Gastroesophageal sphincter (tissue), 4 donors: ENCODE data around the gene CRYGN. TPM values are rescaled to one million over a fixed set of nuclear protein-coding genes. Genes with fewer than 3 reads are reported as not detected.

Experiments
- ATAC-seq: fragments of 150-250 bp; one replicate; pipeline ENCODE4 v1.9.1; 2016; ENCODE audit warnings: mild to moderate bottlenecking, moderate library complexity
- H3K27ac ChIP-seq, 4 donors: fragments of 200-600 bp; sonication (generic) in 3 of 4; 1 replicate in 3 of 4; 2 replicates in 1 of 4; pipeline ENCODE4 v1.5.1; 2016 to 2019
- H3K27me3 ChIP-seq: fragments of 200-600 bp; sonication (generic); one replicate; pipeline ENCODE4 v1.5.1; 2019
- H3K36me3 ChIP-seq, 2 donors: fragments of 200-600 bp; sonication (generic); one replicate each; pipeline ENCODE4 v1.5.1; 2019; ENCODE audit warnings: control low read depth in 1 of 2
- H3K4me1 ChIP-seq, 3 donors: fragments of 200-600 bp; sonication (generic); 1 replicate in 2 of 3; 2 replicates in 1 of 3; pipeline ENCODE4 v1.5.1; 2016 to 2019; ENCODE audit warnings: control low read depth in 2 of 3
- H3K4me3 ChIP-seq, 2 donors: fragments of 200-600 bp; sonication (generic); one replicate each; pipeline ENCODE4 v1.5.1; 2019; ENCODE audit warnings: mild to moderate bottlenecking in 1 of 2, moderate library complexity in 1 of 2
- H3K9me3 ChIP-seq, 3 donors: fragments of 200-600 bp; sonication (generic); one replicate each; pipeline ENCODE4 v1.5.1; 2017 to 2019; ENCODE audit warnings: control low read depth in 2 of 3
- CTCF ChIP-seq, 4 experiments: fragments of 200-600 bp in 2 of 4; fragments of 450-650 bp in 2 of 4; sonication (generic) in 1 of 4; IDR thresholded peaks; one replicate each; pipeline ENCODE4 v1.5.1; 2017 to 2019; ENCODE audit warnings: antibody characterized with exemption in 4 of 4, mild to moderate bottlenecking in 2 of 4, moderate library complexity in 2 of 4
- EP300 ChIP-seq: sonication (generic); formaldehyde crosslinking; IDR thresholded peaks from one replicate; pipeline ENCODE4 v1.6.1; 2017; ENCODE audit warnings: antibody characterized with exemption, mild to moderate bottlenecking
- POLR2A ChIP-seq, 2 donors: fragments of 450-650 bp; IDR thresholded peaks; one replicate each; pipeline ENCODE4 v1.6.1; 2017; ENCODE audit warnings: antibody characterized with exemption in 2 of 2, mild to moderate bottlenecking in 2 of 2, moderate library complexity in 1 of 2
- POLR2AphosphoS5 ChIP-seq: sonication (generic); formaldehyde crosslinking; IDR thresholded peaks from one replicate; pipeline ENCODE4 v1.6.1; 2017; ENCODE audit warnings: antibody characterized with exemption
- WGBS, 2 donors: methylation state at CpG; one replicate each; pipeline ENCODE4 v1.1.5; 2018; ENCODE audit warnings: low coverage in 1 of 2; 5-methylcytosine and 5-hydroxymethylcytosine counted together
- total RNA-seq, 4 donors: library from RNA; depleted of rRNA; stranded (reverse); fragments of >200 nt; gene quantifications; one replicate each; pipeline ENCODE4 v1.1.0, GENCODE V29; 2016

The CRYGN gene
- total RNA-seq, 4 donors from 2014 or later, result 0.27 to 4.4 TPM; not detected in 2

- TF ChIP-seq POLR2AphosphoS5 (no peak), EP300 (no peak), CTCF (IDR thresholded peaks at IDR 0.05) (no peak), POLR2A (IDR thresholded peaks at IDR 0.05) (no peak)
- no peak for ATAC-seq
- Histone ChIP-seq H3K4me1 (peaks cover 0 to 21% (median 9%) of the 10 kb centered on the region in 3 donors), H3K4me3 (no peak overlapping the region), H3K36me3 (peaks cover 0 to under 1% of the 10 kb centered on the region in 2 donors), H3K9me3 (no peaks in the 10 kb centered on the region), H3K27ac (no peak overlapping the region), H3K27me3 (peaks cover 52% of the 10 kb centered on the region)
- whole genome bisulfite sequencing, 2 donors, result 88% methylated on average over 8 of the region's 26 CpGs; no CpG with 5 or more reads in 1 of the 2 donors
Measured at GRCh38 chr7:151384776-151385625, 54.9 kb downstream of the CRYGN start.

- H3K4me3 ChIP-seq, result no peak overlapping the region
- no peak overlapping the region for H3K27ac ChIP-seq
- no peak for TF ChIP-seq EP300
- TF ChIP-seq CTCF (IDR thresholded peaks at IDR 0.05), result no peak
- TF ChIP-seq POLR2A (IDR thresholded peaks at IDR 0.05), result no peak
- no peak for TF ChIP-seq POLR2AphosphoS5
- H3K36me3 ChIP-seq, result peaks cover 0 to 7% of the 10 kb centered on the region in 2 donors
- no peaks in the 10 kb centered on the region for H3K9me3 ChIP-seq
- peaks cover 52% of the 10 kb centered on the region for H3K27me3 ChIP-seq
- ATAC-seq, result no peak
- WGBS, 2 donors, result 78 to 83% methylated on average over 5 to 6 of the region's 6 CpGs
- H3K4me1 ChIP-seq, result peaks cover 0 to 21% (median 9%) of the 10 kb centered on the region in 3 donors
Measured at GRCh38 chr7:151384352-151384697, 55.6 kb downstream of the CRYGN start.

- Histone ChIP-seq H3K4me3 (no peak overlapping the region), H3K4me1 (peaks cover 0 to 21% (median 9%) of the 10 kb centered on the region in 3 donors), H3K36me3 (peaks cover 0 to 12% of the 10 kb centered on the region in 2 donors), H3K27ac (no peak overlapping the region), H3K27me3 (peaks cover 52% of the 10 kb centered on the region), H3K9me3 (no peaks in the 10 kb centered on the region)
- WGBS, 2 donors, result 75 to 89% methylated on average over 4 to 9 of the region's 15 CpGs
- no peak for ATAC-seq
- no peak for TF ChIP-seq EP300
- no peak for TF ChIP-seq CTCF (IDR thresholded peaks at IDR 0.05)
- no peak for TF ChIP-seq POLR2A (IDR thresholded peaks at IDR 0.05)
- no peak for TF ChIP-seq POLR2AphosphoS5
Measured at GRCh38 chr7:151383638-151384351, 56.1 kb downstream of the CRYGN start.

- peak overlapping the region in 1 of 2 donors; percentile 43 for H3K4me3 ChIP-seq
- no peak for TF ChIP-seq CTCF (IDR thresholded peaks at IDR 0.05)
- no peak for TF ChIP-seq POLR2A (IDR thresholded peaks at IDR 0.05)
- TF ChIP-seq POLR2AphosphoS5, result no peak
- TF ChIP-seq EP300, result no peak
- WGBS, 2 donors, result 14 to 28% methylated on average over 14 to 15 of the region's 37 CpGs
Measured at GRCh38 chr7:151382079-151382885, 57.7 kb downstream of the CRYGN start.

More at GRCh38 chr7:151382079-151382885, 57.7 kb downstream of the CRYGN start:
- Histone ChIP-seq H3K27me3 (peaks cover 52% of the 10 kb centered on the region), H3K9me3 (no peaks in the 10 kb centered on the region), H3K36me3 (peaks cover 0 to 27% of the 10 kb centered on the region in 2 donors), H3K4me1 (peaks cover 0 to 21% (median 9%) of the 10 kb centered on the region in 3 donors), H3K27ac (no peak overlapping the region)
- ATAC-seq, result no peak
